ENCODE results near the gene PRIMPOL.
"Not testable (repeated sequence)": the region's sequence is repeated elsewhere in the genome, so short reads cannot be mapped to it uniquely, and the experiment has no call there.

Gene PRIMPOL

GRCh38 chr4:184636897-184637296, 12.6 kb upstream of the PRIMPOL start:
- DNase-seq (ENCODE audit: low read depth): no peak

- DNase-seq (ENCODE audit: low read depth): no peak
Measured at GRCh38 chr4:184641022-184641421, 8.5 kb upstream of the PRIMPOL start.

- DNase-seq (ENCODE audit: low read depth): no peak
Measured at GRCh38 chr4:184641451-184641850, 8.1 kb upstream of the PRIMPOL start.

GRCh38 chr4:184643731-184644130, 5.8 kb upstream of the PRIMPOL start:
- no peak for DNase-seq (ENCODE audit: low read depth)

- no peak for DNase-seq (ENCODE audit: low read depth)
Measured at GRCh38 chr4:184644553-184645307, 4.8 kb upstream of the PRIMPOL start.

GRCh38 chr4:184645904-184646610, 3.5 kb upstream of the PRIMPOL start:
- DNase-seq (ENCODE audit: low read depth): no peak

- no peak for DNase-seq (ENCODE audit: low read depth)
Measured at GRCh38 chr4:184647266-184648053, 2.1 kb upstream of the PRIMPOL start.

- DNase-seq (ENCODE audit: low read depth): no peak
Measured at GRCh38 chr4:184648054-184648312, 1.6 kb upstream of the PRIMPOL start.

- DNase-seq (ENCODE audit: low read depth): peak; percentile 37
Measured at GRCh38 chr4:184648313-184649025, 1.1 kb upstream of the PRIMPOL start.

GRCh38 chr4:184649971-184650855, 675 bp downstream of the PRIMPOL start:
- DNase-seq (ENCODE audit: low read depth): no peak

GRCh38 chr4:184651899-184652298, 2.4 kb downstream of the PRIMPOL start:
- DNase-seq (ENCODE audit: low read depth): no peak

GRCh38 chr4:184652681-184653080, 3.1 kb downstream of the PRIMPOL start:
- DNase-seq (ENCODE audit: low read depth): not testable (repeated sequence)

- DNase-seq (ENCODE audit: low read depth): no peak
Measured at GRCh38 chr4:184653650-184654049, 4.1 kb downstream of the PRIMPOL start.

GRCh38 chr4:184655889-184656869, 6.6 kb downstream of the PRIMPOL start:
- no peak for DNase-seq (ENCODE audit: low read depth)

- no peak for DNase-seq (ENCODE audit: low read depth)
Measured at GRCh38 chr4:184657144-184657543, 7.6 kb downstream of the PRIMPOL start.

GRCh38 chr4:184657820-184658219, 8.3 kb downstream of the PRIMPOL start:
- not testable (repeated sequence) for DNase-seq (ENCODE audit: low read depth)

- DNase-seq (ENCODE audit: low read depth): no peak
Measured at GRCh38 chr4:184660978-184661377, 11.4 kb downstream of the PRIMPOL start.

GRCh38 chr4:184662236-184662635, 12.7 kb downstream of the PRIMPOL start:
- no peak for DNase-seq (ENCODE audit: low read depth)

- no peak for DNase-seq (ENCODE audit: low read depth)
Measured at GRCh38 chr4:184664445-184665210, 15.1 kb downstream of the PRIMPOL start.
